Daoy (cell line): Measurements from ENCODE around the gene GNG14. TPM values are rescaled to one million over a fixed set of nuclear protein-coding genes. Genes with fewer than 3 reads are reported as not detected.
"Not testable (repeated sequence)": the region's sequence is repeated elsewhere in the genome, so short reads cannot be mapped to it uniquely, and the experiment has no call there.

Experiments
- DNase-seq: peaks from one replicate; pipeline ENCODE4 v3.0.0-alpha.2; 2015; ENCODE audit warnings: low read depth
- total RNA-seq: library from RNA; depleted of rRNA; stranded (reverse); fragments of >200 nt; shearing (Covaris generic); gene quantifications from 2 replicates; pipeline ENCODE4 v1.2.3, GENCODE V29; 2014; rRNA removed

The GNG14 gene
- total RNA-seq = not detected in 2 replicates

GRCh38 chr19:12687496-12688196, at the start of gene GNG14:
GNG14 (plus strand) TSS chr19:12687998; CDS start chr19:12688049, 51 bp downstream.
- no peak for DNase-seq

- no peak for DNase-seq
Measured at GRCh38 chr19:12638611-12639182, 49.1 kb upstream of the GNG14 start.

GRCh38 chr19:12639901-12640613, 47.7 kb upstream of the GNG14 start:
- peak; percentile 91 for DNase-seq

GRCh38 chr19:12641456-12641855, 46.3 kb upstream of the GNG14 start:
- no peak for DNase-seq

- DNase-seq = no peak
Measured at GRCh38 chr19:12642506-12642905, 45.3 kb upstream of the GNG14 start.

GRCh38 chr19:12643716-12644115, 44.1 kb upstream of the GNG14 start:
- not testable (repeated sequence) for DNase-seq

- no peak for DNase-seq
Measured at GRCh38 chr19:12646551-12646950, 41.2 kb upstream of the GNG14 start.

- DNase-seq = no peak
Measured at GRCh38 chr19:12647047-12647446, 40.8 kb upstream of the GNG14 start.

- DNase-seq = peak; percentile 49
Measured at GRCh38 chr19:12647490-12648071, 40.2 kb upstream of the GNG14 start.

GRCh38 chr19:12648088-12648487, 39.7 kb upstream of the GNG14 start:
- no peak for DNase-seq

GRCh38 chr19:12649941-12650340, 37.9 kb upstream of the GNG14 start:
- DNase-seq = no peak

- DNase-seq = no peak
Measured at GRCh38 chr19:12652219-12652618, 35.6 kb upstream of the GNG14 start.

GRCh38 chr19:12655546-12655945, 32.3 kb upstream of the GNG14 start:
- DNase-seq = no peak

GRCh38 chr19:12656899-12657571, 30.8 kb upstream of the GNG14 start:
- no peak for DNase-seq

GRCh38 chr19:12657966-12658365, 29.8 kb upstream of the GNG14 start:
- no peak for DNase-seq

GRCh38 chr19:12660980-12661379, 26.8 kb upstream of the GNG14 start:
- no peak for DNase-seq

- DNase-seq = no peak
Measured at GRCh38 chr19:12664406-12665280, 23.2 kb upstream of the GNG14 start.

- DNase-seq = no peak
Measured at GRCh38 chr19:12665281-12665573, 22.6 kb upstream of the GNG14 start.

GRCh38 chr19:12665671-12666264, 22.0 kb upstream of the GNG14 start:
- no peak for DNase-seq

- peak; percentile 84 for DNase-seq
Measured at GRCh38 chr19:12666265-12667048, 21.3 kb upstream of the GNG14 start, which contains the start of the genes MAN2B1 and WDR83. MAN2B1 (minus strand) TSS chr19:12666742; CDS start chr19:12666701, 41 bp downstream. WDR83 (plus strand) TSS chr19:12666807; CDS start chr19:12669791, 2,984 bp downstream.
